ENCODE results near the gene B3GAT3.
A peak's percentile ranks its signal among the peaks of the same experiment; 100 is the strongest.

The B3GAT3 gene

DNA sequence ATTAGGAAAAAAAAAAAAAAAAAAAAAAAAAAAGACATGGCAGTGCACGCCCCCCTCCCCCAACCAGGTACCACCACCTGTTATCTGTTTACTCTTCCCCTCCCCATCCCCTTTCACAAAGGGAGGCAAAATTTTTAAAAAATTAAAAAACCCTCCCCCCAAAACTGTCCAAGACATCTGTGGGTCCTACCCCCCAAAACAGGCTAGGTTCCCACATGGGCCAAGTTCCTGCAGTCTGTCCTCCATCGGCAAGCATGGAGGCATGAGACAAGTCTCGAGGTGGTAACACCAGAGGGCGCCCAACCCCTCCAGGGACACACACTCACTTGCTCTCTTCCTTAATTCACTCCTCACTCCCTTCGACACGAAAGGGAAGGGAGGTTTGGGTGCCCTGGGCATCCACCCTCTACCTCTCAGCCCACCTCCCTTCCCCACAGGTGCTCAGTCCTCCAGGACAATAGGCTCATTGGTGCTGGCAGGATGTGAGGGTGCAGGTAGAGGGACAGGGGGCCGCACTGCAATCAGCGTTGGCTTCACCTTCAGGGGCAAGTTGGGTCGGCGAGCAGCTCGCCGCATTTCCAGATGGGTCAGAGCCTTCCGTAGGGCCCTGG is 28.2 kb downstream of the B3GAT3 start (continued):
- TF ChIP-seq ZNF366 (tag by site-specific recombination; conservative IDR thresholded peaks at IDR 0.05) (peak; percentile 65), SP2 (tag by site-specific recombination; IDR thresholded peaks at IDR 0.05) (no peak), ZBTB8A (tag by site-specific recombination; IDR thresholded peaks at IDR 0.05) (peak; percentile 31; the same call in 1 of the 2 replicates), PRDM1 (tag by site-specific recombination; IDR thresholded peaks at IDR 0.05) (peak; percentile 97), ZBTB48 (tag by site-specific recombination; IDR thresholded peaks at IDR 0.05) (peak; percentile 65; the same call in 1 of the 2 replicates), SCRT2 (tag by site-specific recombination; IDR thresholded peaks at IDR 0.05) (peak; percentile 74), ZEB2 (tag by site-specific recombination; IDR thresholded peaks at IDR 0.05) (peak; percentile 39; the same call in 1 of the 2 replicates), ZNF677 (tag by site-specific recombination; IDR thresholded peaks at IDR 0.05) (no peak)
- TF ChIP-seq, protein P1, sequence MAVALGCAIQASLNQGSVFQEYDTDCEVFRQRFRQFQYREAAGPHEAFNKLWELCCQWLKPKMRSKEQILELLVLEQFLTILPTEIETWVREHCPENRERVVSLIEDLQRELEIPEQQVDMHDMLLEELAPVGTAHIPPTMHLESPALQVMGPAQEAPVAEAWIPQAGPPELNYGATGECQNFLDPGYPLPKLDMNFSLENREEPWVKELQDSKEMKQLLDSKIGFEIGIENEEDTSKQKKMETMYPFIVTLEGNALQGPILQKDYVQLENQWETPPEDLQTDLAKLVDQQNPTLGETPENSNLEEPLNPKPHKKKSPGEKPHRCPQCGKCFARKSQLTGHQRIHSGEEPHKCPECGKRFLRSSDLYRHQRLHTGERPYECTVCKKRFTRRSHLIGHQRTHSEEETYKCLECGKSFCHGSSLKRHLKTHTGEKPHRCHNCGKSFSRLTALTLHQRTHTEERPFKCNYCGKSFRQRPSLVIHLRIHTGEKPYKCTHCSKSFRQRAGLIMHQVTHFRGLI (tag by site-specific recombination; IDR thresholded peaks at IDR 0.05), result no peak
- TF ChIP-seq, protein P2, sequence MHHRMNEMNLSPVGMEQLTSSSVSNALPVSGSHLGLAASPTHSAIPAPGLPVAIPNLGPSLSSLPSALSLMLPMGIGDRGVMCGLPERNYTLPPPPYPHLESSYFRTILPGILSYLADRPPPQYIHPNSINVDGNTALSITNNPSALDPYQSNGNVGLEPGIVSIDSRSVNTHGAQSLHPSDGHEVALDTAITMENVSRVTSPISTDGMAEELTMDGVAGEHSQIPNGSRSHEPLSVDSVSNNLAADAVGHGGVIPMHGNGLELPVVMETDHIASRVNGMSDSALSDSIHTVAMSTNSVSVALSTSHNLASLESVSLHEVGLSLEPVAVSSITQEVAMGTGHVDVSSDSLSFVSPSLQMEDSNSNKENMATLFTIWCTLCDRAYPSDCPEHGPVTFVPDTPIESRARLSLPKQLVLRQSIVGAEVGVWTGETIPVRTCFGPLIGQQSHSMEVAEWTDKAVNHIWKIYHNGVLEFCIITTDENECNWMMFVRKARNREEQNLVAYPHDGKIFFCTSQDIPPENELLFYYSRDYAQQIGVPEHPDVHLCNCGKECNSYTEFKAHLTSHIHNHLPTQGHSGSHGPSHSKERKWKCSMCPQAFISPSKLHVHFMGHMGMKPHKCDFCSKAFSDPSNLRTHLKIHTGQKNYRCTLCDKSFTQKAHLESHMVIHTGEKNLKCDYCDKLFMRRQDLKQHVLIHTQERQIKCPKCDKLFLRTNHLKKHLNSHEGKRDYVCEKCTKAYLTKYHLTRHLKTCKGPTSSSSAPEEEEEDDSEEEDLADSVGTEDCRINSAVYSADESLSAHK (tag by site-specific recombination; IDR thresholded peaks at IDR 0.05), result no peak
- TF ChIP-seq, protein P3, sequence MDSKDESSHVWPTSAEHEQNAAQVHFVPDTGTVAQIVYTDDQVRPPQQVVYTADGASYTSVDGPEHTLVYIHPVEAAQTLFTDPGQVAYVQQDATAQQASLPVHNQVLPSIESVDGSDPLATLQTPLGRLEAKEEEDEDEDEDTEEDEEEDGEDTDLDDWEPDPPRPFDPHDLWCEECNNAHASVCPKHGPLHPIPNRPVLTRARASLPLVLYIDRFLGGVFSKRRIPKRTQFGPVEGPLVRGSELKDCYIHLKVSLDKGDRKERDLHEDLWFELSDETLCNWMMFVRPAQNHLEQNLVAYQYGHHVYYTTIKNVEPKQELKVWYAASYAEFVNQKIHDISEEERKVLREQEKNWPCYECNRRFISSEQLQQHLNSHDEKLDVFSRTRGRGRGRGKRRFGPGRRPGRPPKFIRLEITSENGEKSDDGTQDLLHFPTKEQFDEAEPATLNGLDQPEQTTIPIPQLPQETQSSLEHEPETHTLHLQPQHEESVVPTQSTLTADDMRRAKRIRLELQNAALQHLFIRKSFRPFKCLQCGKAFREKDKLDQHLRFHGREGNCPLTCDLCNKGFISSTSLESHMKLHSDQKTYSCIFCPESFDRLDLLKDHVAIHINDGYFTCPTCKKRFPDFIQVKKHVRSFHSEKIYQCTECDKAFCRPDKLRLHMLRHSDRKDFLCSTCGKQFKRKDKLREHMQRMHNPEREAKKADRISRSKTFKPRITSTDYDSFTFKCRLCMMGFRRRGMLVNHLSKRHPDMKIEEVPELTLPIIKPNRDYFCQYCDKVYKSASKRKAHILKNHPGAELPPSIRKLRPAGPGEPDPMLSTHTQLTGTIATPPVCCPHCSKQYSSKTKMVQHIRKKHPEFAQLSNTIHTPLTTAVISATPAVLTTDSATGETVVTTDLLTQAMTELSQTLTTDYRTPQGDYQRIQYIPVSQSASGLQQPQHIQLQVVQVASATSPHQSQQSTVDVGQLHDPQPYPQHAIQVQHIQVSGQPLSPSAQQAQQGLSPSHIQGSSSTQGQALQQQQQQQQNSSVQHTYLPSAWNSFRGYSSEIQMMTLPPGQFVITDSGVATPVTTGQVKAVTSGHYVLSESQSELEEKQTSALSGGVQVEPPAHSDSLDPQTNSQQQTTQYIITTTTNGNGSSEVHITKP (tag by site-specific recombination; IDR thresholded peaks at IDR 0.05), result 0 out of 2 replicates have a peak, but pooled peaks have one; percentile 15

DNA sequence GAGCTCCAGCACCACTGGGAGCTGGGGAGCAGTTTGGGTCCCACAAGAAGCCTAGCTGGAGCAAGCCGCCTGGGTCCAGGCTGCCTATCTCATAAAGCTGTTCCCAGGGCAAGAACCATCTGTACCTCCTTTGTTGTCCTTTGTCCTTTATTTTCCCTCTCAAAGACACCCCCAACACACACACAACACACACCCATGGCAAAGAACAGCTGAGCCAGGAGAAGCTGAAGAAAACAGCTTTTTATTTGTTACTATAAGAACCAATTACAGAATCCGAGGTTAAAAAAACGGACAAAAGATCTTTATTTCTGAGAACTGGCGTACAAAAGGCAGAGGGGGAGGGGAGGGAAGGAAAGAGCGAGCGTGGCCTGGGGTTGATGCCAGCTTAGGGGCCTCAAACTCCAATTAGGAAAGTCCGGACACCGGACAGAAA is 28.8 kb downstream of the B3GAT3 start:
- Histone ChIP-seq H3K27ac (ENCODE audit: extremely low read depth, low read depth, low read length) (no peak overlapping the region), H3K9me3 (ENCODE audit: control insufficient read depth, insufficient read depth, low read depth, low read length) (no peaks in the 10 kb centered on the region), H3K36me3 (ENCODE audit: control insufficient read depth in 2 of 2, insufficient read depth in 1 of 2, low read length in 2 of 2) (peaks cover 14 to 66% of the 10 kb centered on the region in 2 experiments; a peak in 2 of 3 replicates), H3K4me1 (ENCODE audit: control insufficient read depth, insufficient read depth, low read length) (no peaks in the 10 kb centered on the region), H3K4me3 (ENCODE audit: low read depth, low read length) (no peak overlapping the region)
- CTCF ChIA-PET, result interaction anchor here (0.8 to 3.5 kb wide), 15 partner anchors 9 to 198 kb away, joined by 3 to 19 read pairs (median 5); partner anchors contain the start of genes B3GAT3, C11orf98, CSKMT and MTA2
- POLR2A ChIA-PET, result interaction anchor here (0.6 to 6.0 kb wide), 16 partner anchors 8 to 278 kb away, joined by 3 to 140 read pairs (median 20); partner anchors contain the start of genes B3GAT3, C11orf98, CSKMT and EEF1G
- TF ChIP-seq IKZF3 (tag by site-specific recombination; IDR thresholded peaks at IDR 0.05) (no peak), SCRT2 (tag by site-specific recombination; IDR thresholded peaks at IDR 0.05) (no peak), GFI1B (tag by site-specific recombination; IDR thresholded peaks at IDR 0.05) (no peak), ZNF416 (tag by site-specific recombination; IDR thresholded peaks at IDR 0.05) (no peak), ZNF623 (tag by site-specific recombination; IDR thresholded peaks at IDR 0.05) (no peak), ZNF335 (tag by site-specific recombination; conservative IDR thresholded peaks at IDR 0.05) (no peak), ZNF23 (tag by site-specific recombination; IDR thresholded peaks at IDR 0.05; ENCODE audit: borderline replicate concordance) (no peak), EGR2 (tag by site-specific recombination; IDR thresholded peaks at IDR 0.05; ENCODE audit: low read depth) (no peak), ZNF114 (tag by site-specific recombination; IDR thresholded peaks at IDR 0.05) (no peak), ZFP69B (tag by site-specific recombination; IDR thresholded peaks at IDR 0.05) (no peak), KLF16 (tag by site-specific recombination; IDR thresholded peaks at IDR 0.05) (no peak)
- TF ChIP-seq, protein P4, sequence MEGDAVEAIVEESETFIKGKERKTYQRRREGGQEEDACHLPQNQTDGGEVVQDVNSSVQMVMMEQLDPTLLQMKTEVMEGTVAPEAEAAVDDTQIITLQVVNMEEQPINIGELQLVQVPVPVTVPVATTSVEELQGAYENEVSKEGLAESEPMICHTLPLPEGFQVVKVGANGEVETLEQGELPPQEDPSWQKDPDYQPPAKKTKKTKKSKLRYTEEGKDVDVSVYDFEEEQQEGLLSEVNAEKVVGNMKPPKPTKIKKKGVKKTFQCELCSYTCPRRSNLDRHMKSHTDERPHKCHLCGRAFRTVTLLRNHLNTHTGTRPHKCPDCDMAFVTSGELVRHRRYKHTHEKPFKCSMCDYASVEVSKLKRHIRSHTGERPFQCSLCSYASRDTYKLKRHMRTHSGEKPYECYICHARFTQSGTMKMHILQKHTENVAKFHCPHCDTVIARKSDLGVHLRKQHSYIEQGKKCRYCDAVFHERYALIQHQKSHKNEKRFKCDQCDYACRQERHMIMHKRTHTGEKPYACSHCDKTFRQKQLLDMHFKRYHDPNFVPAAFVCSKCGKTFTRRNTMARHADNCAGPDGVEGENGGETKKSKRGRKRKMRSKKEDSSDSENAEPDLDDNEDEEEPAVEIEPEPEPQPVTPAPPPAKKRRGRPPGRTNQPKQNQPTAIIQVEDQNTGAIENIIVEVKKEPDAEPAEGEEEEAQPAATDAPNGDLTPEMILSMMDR (tag by site-specific recombination; IDR thresholded peaks at IDR 0.05), result no peak
- TF ChIP-seq, protein P5, sequence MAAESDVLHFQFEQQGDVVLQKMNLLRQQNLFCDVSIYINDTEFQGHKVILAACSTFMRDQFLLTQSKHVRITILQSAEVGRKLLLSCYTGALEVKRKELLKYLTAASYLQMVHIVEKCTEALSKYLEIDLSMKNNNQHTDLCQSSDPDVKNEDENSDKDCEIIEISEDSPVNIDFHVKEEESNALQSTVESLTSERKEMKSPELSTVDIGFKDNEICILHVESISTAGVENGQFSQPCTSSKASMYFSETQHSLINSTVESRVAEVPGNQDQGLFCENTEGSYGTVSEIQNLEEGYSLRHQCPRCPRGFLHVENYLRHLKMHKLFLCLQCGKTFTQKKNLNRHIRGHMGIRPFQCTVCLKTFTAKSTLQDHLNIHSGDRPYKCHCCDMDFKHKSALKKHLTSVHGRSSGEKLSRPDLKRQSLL (tag by site-specific recombination; IDR thresholded peaks at IDR 0.05), result no peak
- TF ChIP-seq, protein P6, sequence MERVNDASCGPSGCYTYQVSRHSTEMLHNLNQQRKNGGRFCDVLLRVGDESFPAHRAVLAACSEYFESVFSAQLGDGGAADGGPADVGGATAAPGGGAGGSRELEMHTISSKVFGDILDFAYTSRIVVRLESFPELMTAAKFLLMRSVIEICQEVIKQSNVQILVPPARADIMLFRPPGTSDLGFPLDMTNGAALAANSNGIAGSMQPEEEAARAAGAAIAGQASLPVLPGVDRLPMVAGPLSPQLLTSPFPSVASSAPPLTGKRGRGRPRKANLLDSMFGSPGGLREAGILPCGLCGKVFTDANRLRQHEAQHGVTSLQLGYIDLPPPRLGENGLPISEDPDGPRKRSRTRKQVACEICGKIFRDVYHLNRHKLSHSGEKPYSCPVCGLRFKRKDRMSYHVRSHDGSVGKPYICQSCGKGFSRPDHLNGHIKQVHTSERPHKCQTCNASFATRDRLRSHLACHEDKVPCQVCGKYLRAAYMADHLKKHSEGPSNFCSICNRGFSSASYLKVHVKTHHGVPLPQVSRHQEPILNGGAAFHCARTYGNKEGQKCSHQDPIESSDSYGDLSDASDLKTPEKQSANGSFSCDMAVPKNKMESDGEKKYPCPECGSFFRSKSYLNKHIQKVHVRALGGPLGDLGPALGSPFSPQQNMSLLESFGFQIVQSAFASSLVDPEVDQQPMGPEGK (tag by site-specific recombination; IDR thresholded peaks at IDR 0.05), result no peak
